ENCODE results near the gene KLHL29. TPM values are rescaled to one million over a fixed set of nuclear protein-coding genes. Genes with fewer than 3 reads are reported as not detected.

The KLHL29 gene
- total and polyA plus RNA-seq, 8 donors: 0.91 to 6.6 (median 2.6) TPM

DNA sequence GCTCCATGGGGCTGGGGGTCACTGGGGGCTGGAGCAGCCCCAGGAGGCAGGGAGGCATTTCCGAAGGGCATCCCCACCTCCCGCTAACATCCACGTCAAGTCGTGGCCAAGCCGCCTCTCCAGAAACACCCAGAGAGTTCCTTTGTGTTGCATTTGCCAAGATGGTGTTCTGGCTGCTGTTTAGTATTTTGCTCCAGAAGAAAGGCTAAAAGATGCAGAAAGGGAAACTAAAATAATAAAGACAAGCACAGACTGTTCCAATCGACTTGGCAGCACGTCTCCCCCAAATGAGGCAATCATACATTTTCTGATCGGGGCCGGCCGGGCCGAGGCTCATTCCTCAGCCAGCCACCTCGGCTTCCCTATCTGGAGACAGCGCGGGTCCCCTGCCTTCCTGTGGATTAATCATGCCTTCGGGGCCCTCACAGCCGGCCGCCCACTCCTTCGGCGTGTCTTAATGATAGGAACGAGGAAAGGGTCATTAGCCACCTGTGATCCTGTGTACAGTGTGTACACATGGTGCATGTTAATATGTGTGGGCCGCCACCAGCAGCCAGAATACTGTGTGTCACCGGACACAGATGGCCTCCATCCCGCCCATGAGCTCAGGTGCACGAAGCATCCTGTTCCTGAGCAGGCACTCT is 169.2 kb downstream of the KLHL29 start:
- ATAC-seq: peak in 1 of 4 donors; percentile 46
- Histone ChIP-seq H3K4me3 (no peak overlapping the region), H3K27ac (no peak overlapping the region), H3K4me1 (no peaks in the 10 kb centered on the region), H3K36me3 (no peaks in the 10 kb centered on the region), H3K27me3 (no peaks in the 10 kb centered on the region), H3K9me3 (no peaks in the 10 kb centered on the region)
- 70 to 73% methylated on average over 24 of the region's 24 CpGs for WGBS, 2 donors
- intact Hi-C loops (cut with DNase I): no loop called here
- DNase-seq: no peak
- FAIRE-seq: no peak
- TF ChIP-seq, protein P1, sequence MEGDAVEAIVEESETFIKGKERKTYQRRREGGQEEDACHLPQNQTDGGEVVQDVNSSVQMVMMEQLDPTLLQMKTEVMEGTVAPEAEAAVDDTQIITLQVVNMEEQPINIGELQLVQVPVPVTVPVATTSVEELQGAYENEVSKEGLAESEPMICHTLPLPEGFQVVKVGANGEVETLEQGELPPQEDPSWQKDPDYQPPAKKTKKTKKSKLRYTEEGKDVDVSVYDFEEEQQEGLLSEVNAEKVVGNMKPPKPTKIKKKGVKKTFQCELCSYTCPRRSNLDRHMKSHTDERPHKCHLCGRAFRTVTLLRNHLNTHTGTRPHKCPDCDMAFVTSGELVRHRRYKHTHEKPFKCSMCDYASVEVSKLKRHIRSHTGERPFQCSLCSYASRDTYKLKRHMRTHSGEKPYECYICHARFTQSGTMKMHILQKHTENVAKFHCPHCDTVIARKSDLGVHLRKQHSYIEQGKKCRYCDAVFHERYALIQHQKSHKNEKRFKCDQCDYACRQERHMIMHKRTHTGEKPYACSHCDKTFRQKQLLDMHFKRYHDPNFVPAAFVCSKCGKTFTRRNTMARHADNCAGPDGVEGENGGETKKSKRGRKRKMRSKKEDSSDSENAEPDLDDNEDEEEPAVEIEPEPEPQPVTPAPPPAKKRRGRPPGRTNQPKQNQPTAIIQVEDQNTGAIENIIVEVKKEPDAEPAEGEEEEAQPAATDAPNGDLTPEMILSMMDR (IDR thresholded peaks at IDR 0.05): no peak

DNA sequence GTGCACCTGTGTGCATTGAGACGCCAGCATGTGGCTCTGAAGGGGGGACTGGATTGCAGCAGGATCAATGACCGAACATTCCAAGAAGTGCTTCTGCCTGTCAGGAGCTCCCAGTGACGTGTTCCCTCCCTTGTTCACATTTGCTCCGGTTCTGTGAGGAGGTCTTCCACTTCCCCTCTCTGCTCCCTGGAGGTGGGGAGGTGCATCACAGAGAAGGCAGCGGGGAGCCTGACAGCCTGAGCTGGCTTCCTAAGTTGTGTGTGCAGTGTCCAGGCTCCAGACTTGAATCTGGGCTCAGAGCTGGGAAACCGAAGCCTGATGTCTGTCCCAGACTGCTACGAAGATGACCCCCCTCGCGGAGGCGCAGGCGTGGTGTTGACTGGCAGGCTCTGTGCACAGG is 171.0 kb downstream of the KLHL29 start:
- H3K27me3 ChIP-seq: no peaks in the 10 kb centered on the region
- H3K4me3 ChIP-seq: no peak overlapping the region
- intact Hi-C loops (cut with DNase I): no loop called here
- H3K36me3 ChIP-seq: no peaks in the 10 kb centered on the region
- no peak for ATAC-seq
- 78 to 84% methylated on average over 11 of the region's 11 CpGs for WGBS, 2 donors
- TF ChIP-seq, protein P1 (IDR thresholded peaks at IDR 0.05): no peak
- DNase-seq: no peak
- FAIRE-seq: no peak
- H3K4me1 ChIP-seq: no peaks in the 10 kb centered on the region
- H3K9me3 ChIP-seq: no peaks in the 10 kb centered on the region
- H3K27ac ChIP-seq: no peak overlapping the region

DNA sequence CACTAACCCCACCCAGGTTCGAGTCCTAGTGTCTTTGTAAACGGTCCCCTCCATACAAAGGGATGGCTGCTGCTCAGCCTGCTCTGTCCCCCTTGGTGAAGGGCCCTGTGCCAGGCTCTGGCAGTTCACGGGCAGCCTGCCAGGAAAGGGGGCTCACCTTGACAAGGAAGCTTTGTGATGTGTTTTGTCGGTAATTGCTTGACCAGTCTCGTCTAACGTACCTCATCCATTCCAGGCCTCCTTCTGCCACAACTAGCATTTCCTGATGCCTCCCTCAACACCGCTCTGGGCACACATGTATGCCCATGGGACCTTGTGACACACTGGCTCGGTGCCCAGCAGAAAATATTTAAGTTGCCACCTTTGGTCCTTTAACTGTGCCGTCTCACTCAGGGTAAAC is 171.9 kb downstream of the KLHL29 start:
- TF ChIP-seq, protein P1 (IDR thresholded peaks at IDR 0.05): no peak
- FAIRE-seq (no peak), ATAC-seq (peak in 3 of 4 donors; percentile 21 to 66 (median 27)), DNase-seq (peak in 3 of 6 donors; percentile 28 to 56 (median 42))
- WGBS, 2 donors: 36 to 48% methylated on average over 9 of the region's 9 CpGs
- intact Hi-C loops (cut with DNase I): no loop called here
- Histone ChIP-seq H3K4me3 (no peak overlapping the region), H3K4me1 (no peaks in the 10 kb centered on the region), H3K27ac (peak overlapping the region in 2 of 4 donors; percentile 19 to 24), H3K36me3 (no peaks in the 10 kb centered on the region), H3K9me3 (no peaks in the 10 kb centered on the region), H3K27me3 (no peaks in the 10 kb centered on the region)

DNA sequence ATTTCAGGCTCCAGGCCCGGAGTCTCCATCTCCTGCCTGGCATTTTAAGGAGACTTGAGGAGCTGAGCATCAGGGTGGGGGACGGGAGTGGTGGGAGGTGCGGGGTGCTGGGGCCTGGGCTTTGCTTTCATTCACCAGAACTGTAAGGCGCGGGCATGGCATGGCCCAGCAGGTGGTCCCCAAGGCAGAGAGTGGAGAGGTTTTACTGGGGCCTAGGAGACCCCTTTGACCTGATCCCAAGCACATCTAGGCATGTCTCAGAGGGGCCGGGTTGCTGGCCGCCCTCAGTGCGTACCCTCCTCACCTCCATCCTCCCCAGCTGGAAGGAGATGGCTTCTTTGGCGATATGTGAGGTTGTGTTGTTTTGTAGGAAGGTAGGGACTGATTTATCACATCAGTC is 172.5 kb downstream of the KLHL29 start:
- no peak for DNase-seq
- Histone ChIP-seq H3K36me3 (no peaks in the 10 kb centered on the region), H3K9me3 (no peaks in the 10 kb centered on the region), H3K27ac (peak overlapping the region in 2 of 4 donors; percentile 10 to 13), H3K27me3 (no peaks in the 10 kb centered on the region), H3K4me1 (no peaks in the 10 kb centered on the region), H3K4me3 (no peak overlapping the region)
- TF ChIP-seq, protein P1 (IDR thresholded peaks at IDR 0.05): no peak
- intact Hi-C loops (cut with DNase I): no loop called here
- 82 to 83% methylated on average over 9 of the region's 9 CpGs for WGBS, 2 donors
- FAIRE-seq: no peak
- no peak for ATAC-seq

DNA sequence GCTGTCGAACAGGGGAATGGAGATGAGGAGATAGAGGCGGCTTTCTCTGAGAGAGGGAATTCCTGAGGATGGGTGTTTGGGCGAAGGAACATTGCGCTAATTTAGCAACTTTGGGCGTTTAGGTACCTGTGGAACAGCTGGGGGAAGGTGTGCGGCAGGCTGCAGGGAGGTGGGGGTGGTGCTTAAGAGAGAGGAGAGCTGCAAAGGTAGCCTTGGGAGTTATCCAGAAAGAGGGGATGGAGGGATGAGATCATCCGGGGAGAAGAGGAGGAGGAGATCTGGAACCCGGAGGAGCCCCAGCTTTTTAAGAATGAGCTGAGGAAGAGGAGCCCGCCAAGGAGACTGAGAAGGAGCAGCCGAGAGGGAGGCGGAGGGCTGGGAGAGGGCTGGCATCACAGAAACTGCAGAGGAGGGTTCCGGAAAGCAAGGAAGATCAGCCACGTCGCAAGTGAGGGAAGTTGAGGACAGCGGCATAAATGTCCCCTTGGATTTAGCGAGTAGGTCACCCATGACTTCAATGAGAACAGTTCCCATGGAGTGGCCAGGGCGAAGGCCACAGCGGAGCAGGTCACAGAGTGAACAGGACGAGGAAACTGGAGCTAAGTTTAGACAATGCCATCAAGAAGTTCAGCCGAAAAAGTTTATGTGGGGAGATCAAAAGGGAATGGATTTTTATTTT is 174.7 kb downstream of the KLHL29 start:
- H3K4me3 ChIP-seq: no peak overlapping the region
- no peaks in the 10 kb centered on the region for H3K4me1 ChIP-seq
- H3K36me3 ChIP-seq: no peaks in the 10 kb centered on the region
- no peaks in the 10 kb centered on the region for H3K9me3 ChIP-seq
- intact Hi-C loops (cut with DNase I): no loop called here
- ATAC-seq (no peak), DNase-seq (no peak), FAIRE-seq (no peak)
- H3K27me3 ChIP-seq: no peaks in the 10 kb centered on the region
- 75 to 83% methylated on average over 20 of the region's 20 CpGs for WGBS, 2 donors
- TF ChIP-seq, protein P1 (IDR thresholded peaks at IDR 0.05): no peak
- no peak overlapping the region for H3K27ac ChIP-seq

All from pancreas (tissue), 10 donors.